KMS-11 (cell line): Measurements from ENCODE around the gene PIGO.

Experiments
- H2AFZ ChIP-seq: fragments of 200-600 bp; sonication (generic); 2 replicates; pipeline ENCODE4 v1.6.1; 2016; ENCODE audit warnings: antibody characterized with exemption, mixed run types, low read depth
- H3K27ac ChIP-seq: fragments of 200-600 bp; sonication (generic); 2 replicates; pipeline ENCODE4 v1.6.1; 2016; ENCODE audit warnings: mild to moderate bottlenecking, mixed run types
- H3K27me3 ChIP-seq: fragments of 200-600 bp; sonication (generic); 2 replicates; pipeline ENCODE4 v1.6.1; 2017; ENCODE audit warnings: mild to moderate bottlenecking, low read depth, mixed run types, moderate library complexity; ENCODE audit not compliant: insufficient read depth
- H3K36me3 ChIP-seq: fragments of 200-600 bp; sonication (generic); 2 replicates; pipeline ENCODE4 v1.6.1; 2017; ENCODE audit warnings: mild to moderate bottlenecking, mixed run types; ENCODE audit not compliant: insufficient read depth
- H3K4me1 ChIP-seq: fragments of 200-600 bp; sonication (generic); 2 replicates; pipeline ENCODE4 v1.6.1; 2016; ENCODE audit warnings: mild to moderate bottlenecking, low read depth, mixed run types; ENCODE audit not compliant: poor library complexity, severe bottlenecking
- H3K4me2 ChIP-seq: fragments of 200-600 bp; sonication (generic); 2 replicates; pipeline ENCODE4 v1.7.0; 2016; ENCODE audit warnings: mild to moderate bottlenecking, mixed run types
- H3K4me3 ChIP-seq: fragments of 200-600 bp; sonication (generic); IDR thresholded peaks from 2 replicates; pipeline ENCODE4 v1.6.1; 2017; ENCODE audit warnings: low read depth, low read length, mixed read lengths; ENCODE audit not compliant: insufficient read depth
- H3K79me2 ChIP-seq: fragments of 200-600 bp; sonication (generic); 2 replicates; pipeline ENCODE4 v1.6.1; 2016; ENCODE audit warnings: low read depth, mixed run types; ENCODE audit not compliant: insufficient read depth
- H3K9ac ChIP-seq: fragments of 200-600 bp; sonication (generic); 2 replicates; pipeline ENCODE4 v1.6.1; 2016; ENCODE audit warnings: mild to moderate bottlenecking, mixed run types
- H4K20me1 ChIP-seq: fragments of 200-600 bp; sonication (generic); 2 replicates; pipeline ENCODE4 v1.6.1; 2016; ENCODE audit warnings: mild to moderate bottlenecking, mixed run types; ENCODE audit not compliant: insufficient read depth
- TF ChIP-seq, protein P1 (sequence below): fragments of 200-600 bp; sonication (generic); conservative IDR thresholded peaks from 2 replicates; pipeline ENCODE4 v1.6.1; 2017; ENCODE audit warnings: low read depth, mild to moderate bottlenecking, antibody characterized with exemption, low read length, moderate library complexity, mixed read lengths

The PIGO gene

DNA sequence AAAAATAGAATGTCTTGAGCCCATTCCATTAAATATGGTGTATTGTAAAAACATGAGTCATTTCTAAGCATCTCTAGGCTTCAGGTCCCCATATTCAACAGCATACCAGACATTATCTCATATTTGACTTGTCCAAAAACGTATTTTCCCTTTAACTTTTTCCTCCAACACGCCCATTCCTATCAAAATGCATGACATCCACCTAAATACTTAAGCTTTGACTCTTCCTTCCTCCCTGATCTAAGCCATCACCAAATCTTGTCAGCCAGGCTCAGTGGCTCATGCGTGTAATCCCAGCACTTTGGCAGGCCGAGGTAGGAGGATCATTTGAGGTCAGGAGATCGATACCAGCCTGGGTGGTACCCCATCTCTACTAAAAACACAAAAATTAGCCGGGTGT lies 47.9 kb downstream of the PIGO start:
- Histone ChIP-seq H3K4me1 (peaks cover 4% of the 10 kb centered on the region), H2AFZ (no peak overlapping the region), H3K79me2 (no peaks in the 10 kb centered on the region), H3K27me3 (no peaks in the 10 kb centered on the region), H3K4me2 (no peak overlapping the region), H3K36me3 (no peaks in the 10 kb centered on the region), H3K27ac (no peak overlapping the region), H4K20me1 (no peaks in the 10 kb centered on the region), H3K9ac (no peak overlapping the region), H3K4me3 (no peak overlapping the region)
- TF ChIP-seq, protein P1, sequence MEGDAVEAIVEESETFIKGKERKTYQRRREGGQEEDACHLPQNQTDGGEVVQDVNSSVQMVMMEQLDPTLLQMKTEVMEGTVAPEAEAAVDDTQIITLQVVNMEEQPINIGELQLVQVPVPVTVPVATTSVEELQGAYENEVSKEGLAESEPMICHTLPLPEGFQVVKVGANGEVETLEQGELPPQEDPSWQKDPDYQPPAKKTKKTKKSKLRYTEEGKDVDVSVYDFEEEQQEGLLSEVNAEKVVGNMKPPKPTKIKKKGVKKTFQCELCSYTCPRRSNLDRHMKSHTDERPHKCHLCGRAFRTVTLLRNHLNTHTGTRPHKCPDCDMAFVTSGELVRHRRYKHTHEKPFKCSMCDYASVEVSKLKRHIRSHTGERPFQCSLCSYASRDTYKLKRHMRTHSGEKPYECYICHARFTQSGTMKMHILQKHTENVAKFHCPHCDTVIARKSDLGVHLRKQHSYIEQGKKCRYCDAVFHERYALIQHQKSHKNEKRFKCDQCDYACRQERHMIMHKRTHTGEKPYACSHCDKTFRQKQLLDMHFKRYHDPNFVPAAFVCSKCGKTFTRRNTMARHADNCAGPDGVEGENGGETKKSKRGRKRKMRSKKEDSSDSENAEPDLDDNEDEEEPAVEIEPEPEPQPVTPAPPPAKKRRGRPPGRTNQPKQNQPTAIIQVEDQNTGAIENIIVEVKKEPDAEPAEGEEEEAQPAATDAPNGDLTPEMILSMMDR, result no peak

DNA sequence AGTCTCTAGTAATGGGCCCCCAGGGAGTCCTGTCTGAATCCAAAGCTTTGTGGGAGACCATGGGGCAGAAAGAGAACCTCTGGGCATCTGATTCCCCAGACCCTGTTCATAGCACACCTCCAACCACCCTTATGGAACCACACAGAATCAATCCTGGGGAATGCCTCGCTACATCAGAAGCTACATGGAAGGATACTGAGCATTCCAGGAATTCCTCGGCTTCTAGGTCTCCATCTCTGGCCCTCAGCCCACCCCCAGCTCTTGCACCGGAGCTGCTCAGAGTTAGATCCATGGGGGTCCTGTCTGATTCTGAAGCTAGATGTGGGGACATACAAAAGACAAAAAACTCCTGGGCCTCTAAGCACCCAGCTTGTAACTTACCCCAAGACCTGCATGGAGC lies 52.3 kb downstream of the PIGO start:
- TF ChIP-seq, protein P1, result no peak
- H3K9ac ChIP-seq, result no peak overlapping the region

DNA sequence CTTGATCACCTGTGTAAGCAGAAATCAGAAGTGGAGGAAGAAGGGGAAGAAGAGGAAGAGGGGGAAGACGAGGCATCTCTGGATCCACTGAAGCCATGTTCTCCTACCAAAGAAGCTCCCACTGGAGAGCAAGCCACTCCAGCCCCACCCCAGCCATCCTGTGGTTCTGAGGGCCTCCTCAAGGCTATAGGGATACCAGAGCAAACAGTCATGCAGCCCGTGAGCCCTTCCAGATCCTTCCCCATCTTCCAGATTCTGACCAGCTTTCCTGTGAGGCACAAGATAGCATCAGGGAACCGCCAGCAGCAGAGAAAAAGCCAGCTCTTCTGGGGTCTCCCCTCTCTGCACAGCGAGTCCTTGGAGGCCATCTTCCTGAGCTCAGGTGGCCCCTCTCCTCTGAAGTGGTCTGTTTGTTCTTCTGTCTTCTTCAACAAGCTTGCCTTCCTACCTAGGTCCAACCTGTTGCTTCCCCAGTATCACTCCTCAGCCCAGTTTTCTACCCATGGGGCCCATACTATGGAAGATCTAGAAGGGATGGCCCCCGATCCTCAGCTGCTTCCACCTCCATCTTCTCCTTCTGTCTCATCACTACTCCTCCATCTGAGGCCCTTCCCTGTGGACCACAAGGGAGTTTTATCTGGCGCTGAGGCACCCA lies 53.4 kb downstream of the PIGO start:
- H3K27ac ChIP-seq, result no peak overlapping the region
- H3K27me3 ChIP-seq, result no peaks in the 10 kb centered on the region
- no peaks in the 10 kb centered on the region for H4K20me1 ChIP-seq

More for the DNA sequence above, 52.3 kb downstream of the PIGO start:
- Histone ChIP-seq H3K4me3 (no peak overlapping the region), H3K79me2 (no peaks in the 10 kb centered on the region), H3K4me2 (no peak overlapping the region), H3K36me3 (no peaks in the 10 kb centered on the region), H2AFZ (no peak overlapping the region), H3K27ac (no peak overlapping the region), H3K4me1 (no peaks in the 10 kb centered on the region), H3K27me3 (no peaks in the 10 kb centered on the region), H4K20me1 (no peaks in the 10 kb centered on the region)

DNA sequence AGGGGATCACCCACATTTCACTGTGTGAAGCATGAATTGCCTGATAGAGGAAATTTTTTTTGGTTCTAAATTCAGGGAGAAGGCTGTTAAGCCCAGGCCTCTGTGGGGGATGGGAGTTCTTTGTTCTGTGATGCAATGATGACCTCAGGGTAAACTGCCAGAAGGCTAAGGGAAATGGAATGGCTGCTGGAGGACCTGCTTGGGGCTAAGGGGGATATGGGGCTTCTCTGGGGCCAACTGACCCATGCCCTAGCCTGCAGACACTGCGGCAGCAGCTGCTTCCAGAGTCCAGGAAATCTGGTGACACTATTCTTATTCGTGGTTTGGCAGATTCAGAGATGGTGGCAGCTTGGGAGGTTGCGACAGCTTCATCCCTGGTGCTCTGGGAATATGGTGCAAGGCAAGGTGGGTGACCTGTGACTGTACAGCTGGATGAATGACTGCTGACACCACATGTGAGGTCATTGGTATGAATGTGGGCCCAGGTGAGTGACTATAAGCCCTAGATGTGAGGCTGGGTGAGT lies 54.2 kb downstream of the PIGO start:
- H3K79me2 ChIP-seq, result no peaks in the 10 kb centered on the region
- H4K20me1 ChIP-seq, result peaks cover 3% of the 10 kb centered on the region; the same call in 1 of the 2 replicates
- no peak overlapping the region for H3K27ac ChIP-seq
- no peaks in the 10 kb centered on the region for H3K4me1 ChIP-seq
- no peak overlapping the region for H3K4me2 ChIP-seq
- H3K27me3 ChIP-seq, result no peaks in the 10 kb centered on the region
- TF ChIP-seq, protein P1, result no peak
- no peak overlapping the region for H2AFZ ChIP-seq
- no peak overlapping the region for H3K9ac ChIP-seq
- H3K36me3 ChIP-seq, result no peaks in the 10 kb centered on the region
- no peak overlapping the region for H3K4me3 ChIP-seq

More for the DNA sequence above, 53.4 kb downstream of the PIGO start:
- no peak overlapping the region for H3K4me3 ChIP-seq
- no peaks in the 10 kb centered on the region for H3K36me3 ChIP-seq
- no peak overlapping the region for H3K9ac ChIP-seq
- no peak overlapping the region for H2AFZ ChIP-seq
- no peaks in the 10 kb centered on the region for H3K4me1 ChIP-seq
- H3K4me2 ChIP-seq, result no peak overlapping the region
- no peaks in the 10 kb centered on the region for H3K79me2 ChIP-seq
- TF ChIP-seq, protein P1, result no peak
